ENCODE data around the gene APCDD1L. TPM values are rescaled to one million over a fixed set of nuclear protein-coding genes. Genes with fewer than 3 reads are reported as not detected.

Gene APCDD1L
- total RNA-seq, 1 donor from 2014 or later: not detected

- no peak for DNase-seq (ENCODE audit: low spot score in 2 of 2)
- FAIRE-seq: no peak
Observed at GRCh38 chr20:58469616-58470015, 45.6 kb downstream of the APCDD1L start.

- no peak for DNase-seq (ENCODE audit: low spot score in 2 of 2)
- no peak for FAIRE-seq
Observed at GRCh38 chr20:58467572-58468527, 47.3 kb downstream of the APCDD1L start.

GRCh38 chr20:58466729-58467571, 48.2 kb downstream of the APCDD1L start:
- no peak for FAIRE-seq
- no peak for DNase-seq (ENCODE audit: low spot score in 2 of 2)

DNA sequence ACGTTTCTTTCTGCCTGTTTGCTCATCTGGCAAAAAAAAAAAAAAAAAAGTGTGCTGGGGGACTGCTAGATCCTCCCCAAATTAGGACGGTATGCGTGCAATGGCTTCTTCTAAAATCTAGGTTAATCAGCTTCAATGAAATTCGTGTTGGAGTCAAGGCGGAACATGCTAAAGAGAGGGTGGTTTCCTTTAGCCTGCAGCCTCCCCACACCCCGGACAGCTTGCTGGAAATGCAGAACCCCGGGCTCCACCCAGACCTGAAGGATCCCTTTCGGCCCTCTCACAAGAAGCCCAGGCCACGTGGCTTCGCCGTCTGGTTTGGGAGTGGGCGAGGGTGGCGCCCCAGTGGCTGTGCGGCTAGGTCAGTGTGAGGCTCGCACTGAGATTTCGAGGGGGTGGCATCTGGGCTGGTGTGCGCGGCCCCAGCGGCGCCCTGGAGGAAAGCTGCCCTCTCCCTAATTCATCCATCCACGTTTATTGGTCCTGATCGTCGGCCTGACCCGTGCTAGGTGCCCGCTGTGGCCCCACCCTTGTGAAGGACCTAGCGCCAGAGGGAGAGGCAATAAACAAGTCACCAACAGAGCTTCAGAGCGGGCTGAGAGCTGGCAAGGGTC, 49.0 kb downstream of the APCDD1L start:
- no peak for FAIRE-seq
- DNase-seq (ENCODE audit: low spot score in 2 of 2): no peak

GRCh38 chr20:58464838-58465237, 50.4 kb downstream of the APCDD1L start:
- no peak for FAIRE-seq
- DNase-seq (ENCODE audit: low spot score in 2 of 2): no peak

GRCh38 chr20:58463256-58463655, 51.9 kb downstream of the APCDD1L start:
- DNase-seq (ENCODE audit: low spot score in 2 of 2) (no peak), FAIRE-seq (no peak)

DNA sequence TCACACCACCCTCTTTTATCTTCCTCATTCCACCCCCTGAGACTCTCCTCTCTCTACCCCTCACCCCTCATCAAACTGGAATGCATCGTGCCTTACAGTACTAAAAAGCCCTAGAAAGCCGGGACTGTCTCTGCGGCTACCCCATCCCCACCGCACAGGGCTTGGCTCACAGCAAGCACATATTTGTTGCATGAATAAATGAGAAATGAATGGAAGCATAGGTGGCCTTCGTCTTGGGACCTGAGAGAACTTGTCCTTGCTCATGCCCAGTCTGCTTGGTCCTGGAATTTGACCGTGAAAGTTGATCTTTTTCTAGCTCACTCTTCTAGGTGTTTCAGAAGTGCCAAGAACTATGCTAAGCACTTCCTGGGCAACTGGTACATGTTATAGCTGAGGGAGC, 53.3 kb downstream of the APCDD1L start:
- DNase-seq (ENCODE audit: low spot score in 2 of 2) (no peak), FAIRE-seq (no peak)

- no peak for DNase-seq (ENCODE audit: low spot score in 2 of 2)
- no peak for FAIRE-seq
Observed at GRCh38 chr20:58461104-58461503, 54.1 kb downstream of the APCDD1L start.

DNA sequence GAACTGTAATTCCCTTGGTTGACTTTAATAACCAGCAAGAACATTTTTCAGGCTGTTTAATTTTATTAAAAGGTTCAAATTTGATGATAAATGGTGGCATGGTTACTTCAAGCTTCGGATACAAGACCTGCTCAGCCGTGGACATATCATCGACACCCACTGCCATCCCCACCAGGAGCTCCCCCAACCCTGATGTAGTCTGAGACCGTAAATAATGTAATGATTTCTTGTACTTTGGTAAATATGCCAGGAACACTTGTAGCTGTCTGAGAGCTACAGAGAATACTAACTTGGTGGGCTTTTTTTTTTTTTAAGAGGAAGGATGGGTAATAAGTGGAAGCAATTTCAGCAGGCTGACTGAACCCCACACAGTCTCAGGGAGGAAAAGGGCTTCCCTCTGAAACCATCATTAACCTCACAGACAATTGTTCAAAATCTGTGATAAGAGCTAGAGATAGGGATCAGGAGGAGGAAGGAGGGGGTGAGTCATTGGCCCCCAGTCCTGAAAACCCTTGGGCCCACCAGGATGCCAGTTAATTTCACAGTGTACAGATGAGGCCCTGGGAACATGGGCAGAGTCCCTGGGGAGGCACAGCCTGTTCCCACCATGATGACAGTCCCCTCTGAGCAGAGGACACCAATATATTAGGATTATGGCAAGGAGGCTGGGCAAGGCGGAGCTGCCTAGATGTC, 56.0 kb downstream of the APCDD1L start:
- DNase-seq (ENCODE audit: low spot score in 2 of 2) (no peak), FAIRE-seq (no peak)

DNA sequence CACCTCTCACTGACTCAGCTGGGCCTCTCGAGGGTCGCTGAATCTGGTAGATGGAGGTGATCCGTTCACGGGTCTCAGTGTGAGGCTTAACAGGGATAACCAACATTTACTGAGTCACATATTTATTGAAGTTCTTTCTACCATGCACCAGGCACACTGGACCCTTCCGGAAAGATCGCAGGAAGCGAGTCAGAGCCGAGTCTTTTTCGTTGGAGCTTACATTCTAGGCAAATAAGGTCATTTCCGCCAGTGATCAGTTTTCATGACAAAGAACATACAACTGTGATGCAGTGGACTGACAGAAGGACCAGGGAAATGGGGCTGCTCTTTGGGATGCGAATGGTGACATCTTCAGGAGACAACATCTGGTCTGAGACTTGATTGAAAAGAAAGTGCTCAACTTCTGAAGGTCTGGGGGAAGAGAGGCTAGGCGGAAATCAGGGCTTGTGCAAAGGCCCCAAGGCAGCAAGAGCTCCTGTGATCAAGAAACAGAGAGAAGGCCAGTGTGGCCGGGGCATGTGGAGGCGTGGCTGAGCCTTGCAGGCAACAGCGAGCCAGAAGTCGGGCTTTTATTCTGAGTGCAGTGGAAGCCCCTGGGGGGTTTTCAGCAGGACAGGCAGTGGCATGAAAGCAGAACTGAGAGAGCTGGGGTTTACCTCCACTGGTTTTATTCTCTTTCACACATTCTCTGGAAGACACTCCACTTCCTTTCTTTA, 56.7 kb downstream of the APCDD1L start:
- FAIRE-seq: no peak
- DNase-seq (ENCODE audit: low spot score in 2 of 2): no peak

DNA sequence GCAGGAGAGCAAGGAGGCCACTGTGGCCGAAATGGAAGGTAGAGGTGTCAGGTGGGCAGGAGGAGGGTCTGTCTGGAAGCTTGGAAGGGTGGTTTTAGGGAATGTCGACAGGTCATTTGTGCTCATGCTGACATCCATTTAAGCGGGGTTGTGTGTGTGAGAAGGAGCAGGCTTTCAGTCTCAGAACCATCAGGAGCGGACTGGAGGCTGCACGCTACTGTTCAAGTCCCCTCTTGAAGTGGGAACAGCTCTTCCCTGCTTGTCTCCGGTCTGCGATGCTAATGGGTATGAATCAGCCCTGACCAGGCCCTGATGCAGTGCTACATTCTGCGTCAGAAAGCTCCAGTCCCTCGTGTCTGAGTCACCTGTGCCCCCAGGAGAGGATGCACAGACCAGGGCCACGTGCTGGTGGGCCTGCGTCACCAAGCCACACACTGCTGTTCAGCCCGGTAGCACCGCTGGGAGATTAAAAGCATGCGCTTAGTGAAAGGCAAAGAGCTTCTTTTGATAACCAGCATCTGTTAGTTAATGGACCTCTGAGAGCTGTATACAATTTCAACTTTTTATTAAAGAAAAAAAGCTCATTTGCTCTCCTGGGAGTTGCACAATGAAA, 58.0 kb downstream of the APCDD1L start:
- DNase-seq (ENCODE audit: low spot score in 2 of 2) (no peak), FAIRE-seq (no peak)

DNA sequence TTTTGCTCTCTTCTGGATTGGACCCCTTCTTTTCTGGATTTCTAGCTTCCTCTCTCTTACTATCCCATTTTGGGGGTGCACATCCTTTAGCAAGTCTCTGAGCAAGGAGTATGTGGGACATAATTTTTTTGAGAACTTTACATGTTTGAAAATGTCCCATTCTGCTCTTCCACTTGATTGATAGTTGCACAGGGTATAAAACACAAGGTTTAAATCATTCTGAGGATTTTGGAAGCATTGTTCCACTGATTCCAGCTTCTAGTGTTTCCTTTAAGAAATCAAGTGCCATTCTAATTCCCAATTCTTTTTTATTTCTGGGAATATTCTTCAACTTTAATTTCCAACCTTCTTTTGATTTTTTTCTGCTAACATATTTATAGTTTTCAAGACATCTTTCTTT, 60.7 kb downstream of the APCDD1L start:
- FAIRE-seq (no peak), DNase-seq (ENCODE audit: low spot score in 2 of 2) (no peak)

GRCh38 chr20:58453391-58453790, 61.8 kb downstream of the APCDD1L start:
- DNase-seq (ENCODE audit: low spot score in 2 of 2) (no peak), FAIRE-seq (no peak)

DNA sequence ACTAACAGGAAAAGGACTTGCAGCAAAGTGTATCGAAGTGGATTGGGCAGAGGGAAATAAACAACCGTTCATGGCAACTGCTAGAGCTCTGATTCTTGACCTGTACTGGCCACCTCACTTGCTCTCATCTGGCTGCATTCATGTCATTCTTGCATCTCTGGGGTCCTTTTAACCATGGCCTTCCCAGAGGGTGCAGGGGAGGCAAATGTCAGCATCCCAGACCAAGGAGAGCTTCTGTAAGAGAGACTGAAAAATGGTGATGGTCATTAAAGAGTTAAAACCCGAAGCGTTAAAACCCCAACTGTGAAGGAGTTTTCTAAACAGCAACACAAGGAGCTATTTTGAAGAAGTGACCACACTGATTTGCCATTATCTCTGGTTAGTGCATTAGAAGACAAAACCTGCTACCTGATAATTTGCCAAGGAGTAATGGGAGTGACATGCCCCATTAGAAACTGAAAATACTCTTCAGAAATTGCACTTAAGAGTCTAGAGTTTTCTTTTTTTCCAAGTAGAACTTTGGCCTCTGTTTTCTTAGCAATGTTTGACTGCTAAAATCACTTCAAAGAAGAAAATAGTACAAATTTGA, 62.4 kb downstream of the APCDD1L start:
- FAIRE-seq (no peak), DNase-seq (ENCODE audit: low spot score in 2 of 2) (no peak)

- FAIRE-seq: no peak
Observed at GRCh38 chr20:58450254-58450653, 64.9 kb downstream of the APCDD1L start.

GRCh38 chr20:58449681-58450221, 65.4 kb downstream of the APCDD1L start:
- FAIRE-seq: no peak

More at GRCh38 chr20:58450254-58450653, 64.9 kb downstream of the APCDD1L start:
- no peak for DNase-seq (ENCODE audit: low spot score in 2 of 2)

DNA sequence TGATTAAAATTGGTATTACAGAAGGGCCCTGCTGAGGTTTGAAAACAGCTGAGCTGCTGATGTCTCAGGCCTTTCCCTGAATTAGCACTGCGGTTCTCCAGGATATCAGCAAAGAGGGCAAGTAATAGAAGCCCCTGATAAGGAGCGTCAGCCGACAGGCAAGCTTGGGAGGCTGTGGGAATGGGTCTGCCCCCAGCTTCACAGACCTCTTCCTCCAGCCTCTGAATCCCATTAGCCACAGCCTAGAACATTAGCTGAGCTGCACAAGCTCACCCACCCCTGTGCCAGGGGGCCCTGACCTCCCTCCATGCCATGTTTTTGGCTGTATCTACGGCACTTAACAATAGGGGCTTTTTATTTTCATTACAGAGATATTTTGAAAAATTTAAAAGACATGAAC, 66.2 kb downstream of the APCDD1L start:
- FAIRE-seq (no peak), DNase-seq (ENCODE audit: low spot score in 2 of 2) (no peak)

More at GRCh38 chr20:58449681-58450221, 65.4 kb downstream of the APCDD1L start:
- no peak for DNase-seq (ENCODE audit: low spot score in 2 of 2)
